Measurements from ENCODE around the gene TXNDC5. TPM values are rescaled to one million over a fixed set of nuclear protein-coding genes. Genes with fewer than 3 reads are reported as not detected.

Gene TXNDC5
- total RNA-seq, 1 donor from 2014 or later: 110 TPM

- Mint-ChIP-seq H3K36me3 (ENCODE audit: low read depth, unreplicated experiment) (no peaks in the 10 kb centered on the region), H3K27ac (ENCODE audit: unreplicated experiment) (no peak overlapping the region), H3K9me3 (ENCODE audit: unreplicated experiment) (no peaks in the 10 kb centered on the region), H3K4me1 (ENCODE audit: unreplicated experiment) (no peaks in the 10 kb centered on the region), H3K4me3 (ENCODE audit: unreplicated experiment) (no peak overlapping the region), H3K27me3 (ENCODE audit: unreplicated experiment) (peaks cover 1% of the 10 kb centered on the region)
- TF ChIP-seq, protein P1, sequence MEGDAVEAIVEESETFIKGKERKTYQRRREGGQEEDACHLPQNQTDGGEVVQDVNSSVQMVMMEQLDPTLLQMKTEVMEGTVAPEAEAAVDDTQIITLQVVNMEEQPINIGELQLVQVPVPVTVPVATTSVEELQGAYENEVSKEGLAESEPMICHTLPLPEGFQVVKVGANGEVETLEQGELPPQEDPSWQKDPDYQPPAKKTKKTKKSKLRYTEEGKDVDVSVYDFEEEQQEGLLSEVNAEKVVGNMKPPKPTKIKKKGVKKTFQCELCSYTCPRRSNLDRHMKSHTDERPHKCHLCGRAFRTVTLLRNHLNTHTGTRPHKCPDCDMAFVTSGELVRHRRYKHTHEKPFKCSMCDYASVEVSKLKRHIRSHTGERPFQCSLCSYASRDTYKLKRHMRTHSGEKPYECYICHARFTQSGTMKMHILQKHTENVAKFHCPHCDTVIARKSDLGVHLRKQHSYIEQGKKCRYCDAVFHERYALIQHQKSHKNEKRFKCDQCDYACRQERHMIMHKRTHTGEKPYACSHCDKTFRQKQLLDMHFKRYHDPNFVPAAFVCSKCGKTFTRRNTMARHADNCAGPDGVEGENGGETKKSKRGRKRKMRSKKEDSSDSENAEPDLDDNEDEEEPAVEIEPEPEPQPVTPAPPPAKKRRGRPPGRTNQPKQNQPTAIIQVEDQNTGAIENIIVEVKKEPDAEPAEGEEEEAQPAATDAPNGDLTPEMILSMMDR (IDR thresholded peaks at IDR 0.05; ENCODE audit: unreplicated experiment): no peak
- no peak for DNase-seq (ENCODE audit: low spot score)
These were observed 44.1 kb downstream of the TXNDC5 start for GRCh38 chr6:7866526-7866925.

DNA sequence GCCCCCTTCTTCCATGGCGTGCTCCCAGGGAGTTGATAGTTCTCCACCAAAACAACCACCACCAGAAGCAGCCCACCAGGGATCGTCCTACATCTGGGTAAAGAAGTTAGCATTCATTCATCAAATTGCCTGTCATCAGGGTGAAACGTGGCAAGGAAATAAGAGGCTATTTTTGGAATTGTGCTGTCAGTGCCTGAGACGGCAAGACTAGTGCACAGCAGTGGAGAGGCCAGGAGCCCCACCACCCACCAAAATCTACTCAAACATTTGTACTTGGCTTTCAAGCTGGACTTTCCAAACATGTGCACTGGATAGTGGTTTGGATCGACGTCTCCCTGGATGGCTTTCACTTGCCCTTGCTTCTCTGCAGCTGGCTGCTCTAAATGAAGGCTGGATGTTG lies 44.8 kb downstream of the TXNDC5 start:
- Mint-ChIP-seq H3K4me3 (ENCODE audit: unreplicated experiment) (no peak overlapping the region), H3K27ac (ENCODE audit: unreplicated experiment) (no peak overlapping the region), H3K27me3 (ENCODE audit: unreplicated experiment) (peaks cover 1% of the 10 kb centered on the region), H3K36me3 (ENCODE audit: low read depth, unreplicated experiment) (no peaks in the 10 kb centered on the region), H3K4me1 (ENCODE audit: unreplicated experiment) (no peaks in the 10 kb centered on the region), H3K9me3 (ENCODE audit: unreplicated experiment) (no peaks in the 10 kb centered on the region)
- TF ChIP-seq, protein P1 (IDR thresholded peaks at IDR 0.05; ENCODE audit: unreplicated experiment): no peak
- DNase-seq (ENCODE audit: low spot score): no peak

- H3K27ac Mint-ChIP-seq (ENCODE audit: unreplicated experiment): no peak overlapping the region
- no peak overlapping the region for H3K4me3 Mint-ChIP-seq (ENCODE audit: unreplicated experiment)
- peaks cover 1% of the 10 kb centered on the region for H3K27me3 Mint-ChIP-seq (ENCODE audit: unreplicated experiment)
- no peak for DNase-seq (ENCODE audit: low spot score)
- no peaks in the 10 kb centered on the region for H3K4me1 Mint-ChIP-seq (ENCODE audit: unreplicated experiment)
- no peaks in the 10 kb centered on the region for H3K36me3 Mint-ChIP-seq (ENCODE audit: low read depth, unreplicated experiment)
- H3K9me3 Mint-ChIP-seq (ENCODE audit: unreplicated experiment): no peaks in the 10 kb centered on the region
- TF ChIP-seq, protein P1 (IDR thresholded peaks at IDR 0.05; ENCODE audit: unreplicated experiment): no peak
These were observed 51.0 kb downstream of the TXNDC5 start for GRCh38 chr6:7859591-7859990.

DNA sequence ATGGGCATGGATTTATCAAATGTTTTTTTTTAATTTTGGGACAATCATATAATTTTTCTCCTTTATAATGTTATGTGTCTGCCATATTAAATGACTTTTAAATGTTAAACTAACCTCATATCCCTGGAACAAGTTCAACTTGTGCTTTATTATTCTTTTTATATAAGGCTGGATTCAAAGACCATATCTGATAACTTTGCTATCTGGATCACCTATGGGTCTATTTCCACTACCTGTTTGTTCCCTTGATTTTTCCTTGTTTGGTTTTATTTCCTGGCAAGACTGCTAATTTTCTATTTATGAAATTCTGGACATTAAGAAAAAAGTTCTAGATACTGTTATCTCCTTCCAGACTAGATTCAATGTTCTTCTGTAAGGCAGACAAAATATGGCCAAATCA lies 58.8 kb downstream of the TXNDC5 start:
- no peaks in the 10 kb centered on the region for H3K27me3 Mint-ChIP-seq (ENCODE audit: unreplicated experiment)
- TF ChIP-seq, protein P1 (IDR thresholded peaks at IDR 0.05; ENCODE audit: unreplicated experiment): no peak
- no peak overlapping the region for H3K27ac Mint-ChIP-seq (ENCODE audit: unreplicated experiment)
- no peaks in the 10 kb centered on the region for H3K36me3 Mint-ChIP-seq (ENCODE audit: low read depth, unreplicated experiment)
- DNase-seq (ENCODE audit: low spot score): no peak
- no peaks in the 10 kb centered on the region for H3K4me1 Mint-ChIP-seq (ENCODE audit: unreplicated experiment)
- H3K9me3 Mint-ChIP-seq (ENCODE audit: unreplicated experiment): no peaks in the 10 kb centered on the region
- H3K4me3 Mint-ChIP-seq (ENCODE audit: unreplicated experiment): no peak overlapping the region

- no peaks in the 10 kb centered on the region for H3K4me1 Mint-ChIP-seq (ENCODE audit: unreplicated experiment)
- no peak overlapping the region for H3K4me3 Mint-ChIP-seq (ENCODE audit: unreplicated experiment)
- DNase-seq (ENCODE audit: low spot score): no peak
- H3K36me3 Mint-ChIP-seq (ENCODE audit: low read depth, unreplicated experiment): no peaks in the 10 kb centered on the region
- no peaks in the 10 kb centered on the region for H3K27me3 Mint-ChIP-seq (ENCODE audit: unreplicated experiment)
- H3K9me3 Mint-ChIP-seq (ENCODE audit: unreplicated experiment): no peaks in the 10 kb centered on the region
- no peak overlapping the region for H3K27ac Mint-ChIP-seq (ENCODE audit: unreplicated experiment)
- TF ChIP-seq, protein P1 (IDR thresholded peaks at IDR 0.05; ENCODE audit: unreplicated experiment): no peak
These were observed 62.4 kb downstream of the TXNDC5 start for GRCh38 chr6:7848229-7848628.

Measured in endothelial cell (in vitro differentiated cells).